ENCODE data around the gene TMEM131L.

Gene TMEM131L

GRCh38 chr4:153497091-153497531 lies 31.0 kb downstream of the TMEM131L start:
- Histone ChIP-seq H4K20me1 (ENCODE audit: insufficient read depth, low read length, poor library complexity, severe bottlenecking) (peaks cover 75% of the 10 kb centered on the region), H3K36me3 (ENCODE audit: insufficient read depth, low read length) (peaks cover 43% of the 10 kb centered on the region; the same call in 1 of the 2 replicates), H3F3A (ENCODE audit: low read depth) (no peaks in the 10 kb centered on the region), H3K4me3 (ENCODE audit: low read length, poor library complexity, severe bottlenecking) (no peak overlapping the region), H3K4me2 (ENCODE audit: low read depth, low read length, poor library complexity, severe bottlenecking) (no peak overlapping the region), H3K79me2 (ENCODE audit: insufficient read depth, low read length) (peaks cover 97% of the 10 kb centered on the region), H3K9ac (ENCODE audit: low read depth, low read length, poor library complexity, severe bottlenecking) (no peak overlapping the region), H2AFZ (ENCODE audit: low read length) (no peak overlapping the region), H3K4me1 (ENCODE audit: insufficient read depth, low read length, poor library complexity, severe bottlenecking) (no peaks in the 10 kb centered on the region), H3K9me2 (replicated peaks; ENCODE audit: low read depth, low read length) (no peaks in the 10 kb centered on the region), H3K27me3 (ENCODE audit: insufficient read depth, low read length, poor library complexity, severe bottlenecking) (no peaks in the 10 kb centered on the region), H3K9me3 (ENCODE audit: insufficient read depth, low read depth, low read length) (no peaks in the 10 kb centered on the region)
- TF ChIP-seq EZH2phosphoT487 (IDR thresholded peaks at IDR 0.05; ENCODE audit: borderline replicate concordance) = no peak
- no peak for TF ChIP-seq CTCF (conservative IDR thresholded peaks at IDR 0.05; ENCODE audit: low read length)

GRCh38 chr4:153497988-153498967 lies 32.1 kb downstream of the TMEM131L start:
- peaks cover 79% of the 10 kb centered on the region for H4K20me1 ChIP-seq (ENCODE audit: insufficient read depth, low read length, poor library complexity, severe bottlenecking)
- no peak overlapping the region for H2AFZ ChIP-seq (ENCODE audit: low read length)
- no peaks in the 10 kb centered on the region for H3K9me3 ChIP-seq (ENCODE audit: insufficient read depth, low read depth, low read length)
- no peak overlapping the region for H3K4me2 ChIP-seq (ENCODE audit: low read depth, low read length, poor library complexity, severe bottlenecking)
- TF ChIP-seq CTCF (conservative IDR thresholded peaks at IDR 0.05; ENCODE audit: low read length) (no peak), EZH2phosphoT487 (IDR thresholded peaks at IDR 0.05; ENCODE audit: borderline replicate concordance) (no peak)
- no peak overlapping the region for H3K4me3 ChIP-seq (ENCODE audit: low read length, poor library complexity, severe bottlenecking)
- H3K4me1 ChIP-seq (ENCODE audit: insufficient read depth, low read length, poor library complexity, severe bottlenecking) = no peaks in the 10 kb centered on the region
- no peaks in the 10 kb centered on the region for H3F3A ChIP-seq (ENCODE audit: low read depth)
- no peak overlapping the region for H3K9ac ChIP-seq (ENCODE audit: low read depth, low read length, poor library complexity, severe bottlenecking)
- H3K79me2 ChIP-seq (ENCODE audit: insufficient read depth, low read length) = peaks cover 100% of the 10 kb centered on the region
- no peaks in the 10 kb centered on the region for H3K9me2 ChIP-seq (replicated peaks; ENCODE audit: low read depth, low read length)
- peaks cover 43% of the 10 kb centered on the region; the same call in 1 of the 2 replicates for H3K36me3 ChIP-seq (ENCODE audit: insufficient read depth, low read length)
- H3K27me3 ChIP-seq (ENCODE audit: insufficient read depth, low read length, poor library complexity, severe bottlenecking) = no peaks in the 10 kb centered on the region

- Histone ChIP-seq H3K36me3 (ENCODE audit: insufficient read depth, low read length) (peaks cover 43% of the 10 kb centered on the region; the same call in 1 of the 2 replicates), H3K27me3 (ENCODE audit: insufficient read depth, low read length, poor library complexity, severe bottlenecking) (no peaks in the 10 kb centered on the region), H3F3A (ENCODE audit: low read depth) (no peaks in the 10 kb centered on the region), H3K79me2 (ENCODE audit: insufficient read depth, low read length) (peaks cover 99% of the 10 kb centered on the region), H4K20me1 (ENCODE audit: insufficient read depth, low read length, poor library complexity, severe bottlenecking) (peaks cover 77% of the 10 kb centered on the region), H3K4me1 (ENCODE audit: insufficient read depth, low read length, poor library complexity, severe bottlenecking) (no peaks in the 10 kb centered on the region), H3K9ac (ENCODE audit: low read depth, low read length, poor library complexity, severe bottlenecking) (no peak overlapping the region), H3K4me2 (ENCODE audit: low read depth, low read length, poor library complexity, severe bottlenecking) (no peak overlapping the region), H3K9me2 (replicated peaks; ENCODE audit: low read depth, low read length) (no peaks in the 10 kb centered on the region), H2AFZ (ENCODE audit: low read length) (no peak overlapping the region), H3K4me3 (ENCODE audit: low read length, poor library complexity, severe bottlenecking) (no peak overlapping the region), H3K9me3 (ENCODE audit: insufficient read depth, low read depth, low read length) (no peaks in the 10 kb centered on the region)
- TF ChIP-seq EZH2phosphoT487 (IDR thresholded peaks at IDR 0.05; ENCODE audit: borderline replicate concordance) (no peak), CTCF (conservative IDR thresholded peaks at IDR 0.05; ENCODE audit: low read length) (no peak)
Observed at GRCh38 chr4:153499005-153499404, 32.8 kb downstream of the TMEM131L start.
